Mesenchymal stem cell (in vitro differentiated cells and primary cell): ENCODE measurements around the gene MINDY3.
"Not testable (repeated sequence)": the region's sequence is repeated elsewhere in the genome, so short reads cannot be mapped to it uniquely, and the experiment has no call there.

ENCODE experiments used
- DNase-seq: peaks from one replicate; pipeline ENCODE4 v3.0.0-alpha.2; 2013
- H2AFZ ChIP-seq: one replicate; pipeline ENCODE4 v1.6.1; 2013; ENCODE audit warnings: low read depth, mild to moderate bottlenecking, control low read depth, inconsistent platforms, low read length, moderate library complexity
- H2AK5ac ChIP-seq: 2 replicates; pipeline ENCODE4 v1.6.1; 2013; ENCODE audit warnings: low read length, moderate library complexity, mild to moderate bottlenecking, inconsistent platforms; ENCODE audit not compliant: severe bottlenecking
- H2BK120ac ChIP-seq: one replicate; pipeline ENCODE4 v1.6.1; 2013; ENCODE audit warnings: low read depth, mild to moderate bottlenecking, inconsistent platforms, low read length, moderate library complexity
- H2BK12ac ChIP-seq, 2 experiments: one replicate each; pipeline ENCODE4 v1.6.1; 2013; ENCODE audit warnings: inconsistent platforms in 2 of 2, low read length in 2 of 2, mild to moderate bottlenecking in 2 of 2, moderate library complexity in 2 of 2, control low read depth in 1 of 2
- H2BK15ac ChIP-seq: one replicate; pipeline ENCODE4 v1.6.1; 2013; ENCODE audit warnings: mild to moderate bottlenecking, low read depth, inconsistent platforms; ENCODE audit not compliant: poor library complexity, severe bottlenecking
- H2BK5ac ChIP-seq: 2 replicates; pipeline ENCODE4 v1.6.1; 2013; ENCODE audit warnings: low read depth, mild to moderate bottlenecking, low read length, control low read depth, inconsistent platforms; ENCODE audit not compliant: poor library complexity, severe bottlenecking
- H3K14ac ChIP-seq, 2 experiments: one replicate each; pipeline ENCODE4 v1.6.1; 2013; ENCODE audit warnings: inconsistent platforms in 2 of 2, low read length in 2 of 2, control low read depth in 1 of 2, mild to moderate bottlenecking in 1 of 2, moderate library complexity in 1 of 2
- H3K18ac ChIP-seq, 2 experiments: one replicate each; pipeline ENCODE4 v1.6.1; 2013; ENCODE audit warnings: inconsistent platforms in 2 of 2, low read length in 2 of 2, control low read depth in 1 of 2, low read depth in 1 of 2, mild to moderate bottlenecking in 1 of 2
- H3K23ac ChIP-seq, 2 experiments: one replicate each; pipeline ENCODE4 v1.6.1; 2013; ENCODE audit warnings: inconsistent platforms in 2 of 2, low read length in 2 of 2, mild to moderate bottlenecking in 2 of 2, moderate library complexity in 2 of 2, control low read depth in 1 of 2
- H3K27ac ChIP-seq: 2 replicates; pipeline ENCODE4 v1.5.1; 2013; ENCODE audit warnings: mild to moderate bottlenecking, moderate library complexity, low read length, control low read depth, inconsistent platforms; ENCODE audit not compliant: poor library complexity, severe bottlenecking
- H3K27me3 ChIP-seq, 2 experiments: 2 replicates each; pipeline versions ENCODE4 v1.6.1 to v1.7.0; 2013; ENCODE audit warnings: low read length in 2 of 2, mild to moderate bottlenecking in 2 of 2, moderate library complexity in 2 of 2, control low read depth in 1 of 2, inconsistent platforms in 1 of 2; ENCODE audit not compliant: control insufficient read depth in 1 of 2, insufficient read depth in 1 of 2
- H3K36me3 ChIP-seq, 2 experiments: 2 replicates each; pipeline versions ENCODE4 v1.6.1 to v1.7.0; 2013; ENCODE audit warnings: low read length in 2 of 2, control low read depth in 1 of 2, inconsistent platforms in 1 of 2, low read depth in 1 of 2, mild to moderate bottlenecking in 1 of 2; ENCODE audit not compliant: insufficient read depth in 2 of 2, control insufficient read depth in 1 of 2
- H3K4ac ChIP-seq, 2 experiments: one replicate each; pipeline ENCODE4 v1.6.1; 2013; ENCODE audit warnings: inconsistent platforms in 2 of 2, low read length in 2 of 2, mild to moderate bottlenecking in 2 of 2, moderate library complexity in 2 of 2, control low read depth in 1 of 2, low read depth in 1 of 2
- H3K4me1 ChIP-seq: 2 replicates; pipeline ENCODE4 v1.6.1; 2013; ENCODE audit warnings: low read depth, low read length, control low read depth; ENCODE audit not compliant: control insufficient read depth, insufficient read depth
- H3K4me2 ChIP-seq: 2 replicates; pipeline ENCODE4 v1.6.1; 2013; ENCODE audit warnings: low read length, mild to moderate bottlenecking, inconsistent platforms; ENCODE audit not compliant: poor library complexity, severe bottlenecking
- H3K4me3 ChIP-seq, 2 experiments: 2 replicates each; pipeline versions ENCODE4 v1.5.1 to v1.7.0; 2013; ENCODE audit warnings: low read length in 2 of 2, mild to moderate bottlenecking in 2 of 2, control low read depth in 1 of 2, low read depth in 1 of 2; ENCODE audit not compliant: insufficient read depth in 1 of 2
- H3K79me1 ChIP-seq: replicated peaks from 2 replicates; pipeline ENCODE4 v1.6.1; 2013; ENCODE audit warnings: mild to moderate bottlenecking, control low read depth, low read length, inconsistent platforms; ENCODE audit not compliant: poor library complexity, severe bottlenecking
- H3K9ac ChIP-seq: 2 replicates; pipeline ENCODE4 v1.7.0; 2013; ENCODE audit warnings: mild to moderate bottlenecking, low read length, moderate library complexity
- H3K9me3 ChIP-seq: 2 replicates; pipeline ENCODE4 v1.7.0; 2013; ENCODE audit warnings: mild to moderate bottlenecking, low read length; ENCODE audit not compliant: control insufficient read depth
- H4K8ac ChIP-seq: one replicate; pipeline ENCODE4 v1.6.1; 2013; ENCODE audit warnings: inconsistent platforms, mild to moderate bottlenecking, low read length, moderate library complexity
- H4K91ac ChIP-seq: one replicate; pipeline ENCODE4 v1.6.1; 2013; ENCODE audit warnings: mild to moderate bottlenecking, low read length, inconsistent platforms
- WGBS: methylation state at CpG from one replicate; pipeline ENCODE4 v1.1.7; 2013; ENCODE audit warnings: mixed read lengths; 5-methylcytosine and 5-hydroxymethylcytosine counted together

MINDY3 gene

GRCh38 chr10:15853800-15854199, 6.5 kb downstream of the MINDY3 start:
- no peak overlapping the region for H3K27ac ChIP-seq

GRCh38 chr10:15852111-15852557, 8.2 kb downstream of the MINDY3 start:
- no peak overlapping the region for H3K27ac ChIP-seq
- no peak overlapping the region for H3K14ac ChIP-seq
- H2BK120ac ChIP-seq: no peak overlapping the region
- no peaks in the 10 kb centered on the region for H3K9me3 ChIP-seq
- no peak overlapping the region for H3K23ac ChIP-seq
- H2BK12ac ChIP-seq: no peak overlapping the region
- no peak overlapping the region for H2BK15ac ChIP-seq
- WGBS: 46% methylated on average over 2 of the region's 2 CpGs
- peak; percentile 83 for DNase-seq
- no peak overlapping the region for H3K18ac ChIP-seq
- no peak overlapping the region for H2AK5ac ChIP-seq
- no peak overlapping the region for H2BK5ac ChIP-seq
- H3K9ac ChIP-seq: no peak overlapping the region
- no peak overlapping the region for H4K8ac ChIP-seq
- H3K79me1 ChIP-seq: peaks cover 16% of the 10 kb centered on the region
- H3K4me3 ChIP-seq: no peak overlapping the region
- no peak overlapping the region for H3K4me2 ChIP-seq
- H4K91ac ChIP-seq: no peak overlapping the region
- peaks cover 0 to 15% of the 10 kb centered on the region in 2 experiments for H3K36me3 ChIP-seq
- H3K4ac ChIP-seq: no peak overlapping the region
- H2AFZ ChIP-seq: no peak overlapping the region
- H3K4me1 ChIP-seq: no peaks in the 10 kb centered on the region
- H3K27me3 ChIP-seq: no peaks in the 10 kb centered on the region

More at GRCh38 chr10:15853800-15854199, 6.5 kb downstream of the MINDY3 start:
- Histone ChIP-seq H2AFZ (no peak overlapping the region), H3K4me3 (no peak overlapping the region), H3K9ac (no peak overlapping the region), H4K91ac (no peak overlapping the region), H2BK5ac (no peak overlapping the region), H2BK120ac (no peak overlapping the region), H3K36me3 (peaks cover 0 to 8% of the 10 kb centered on the region in 2 experiments), H2BK12ac (no peak overlapping the region), H3K18ac (no peak overlapping the region), H3K23ac (no peak overlapping the region), H3K4ac (no peak overlapping the region), H4K8ac (no peak overlapping the region), H3K14ac (no peak overlapping the region), H2AK5ac (no peak overlapping the region), H3K4me2 (no peak overlapping the region), H3K79me1 (peaks cover 13% of the 10 kb centered on the region), H2BK15ac (no peak overlapping the region), H3K4me1 (no peaks in the 10 kb centered on the region), H3K27me3 (no peaks in the 10 kb centered on the region), H3K9me3 (no peaks in the 10 kb centered on the region)
- peak; percentile 20 for DNase-seq
- 88% methylated on average over 1 of the region's 4 CpGs for WGBS

- H3K9ac ChIP-seq, H2BK120ac ChIP-seq: not testable (repeated sequence)
- H3K79me1 ChIP-seq: peaks cover 13% of the 10 kb centered on the region
These were observed 9.8 kb downstream of the MINDY3 start for GRCh38 chr10:15850337-15850978.

GRCh38 chr10:15849316-15849715, 11.0 kb downstream of the MINDY3 start:
- Histone ChIP-seq H2BK120ac (no peak overlapping the region), H3K9me3 (no peaks in the 10 kb centered on the region), H2AFZ (no peak overlapping the region), H3K36me3 (peaks cover 0 to 17% of the 10 kb centered on the region in 2 experiments), H3K4ac (no peak overlapping the region), H4K8ac (no peak overlapping the region), H2BK15ac (no peak overlapping the region), H2BK5ac (no peak overlapping the region), H3K4me3 (no peak overlapping the region), H3K14ac (no peak overlapping the region), H3K27ac (no peak overlapping the region), H3K4me2 (no peak overlapping the region), H3K27me3 (no peaks in the 10 kb centered on the region), H2AK5ac (no peak overlapping the region), H3K79me1 (peaks cover 15% of the 10 kb centered on the region), H3K23ac (no peak overlapping the region), H3K9ac (no peak overlapping the region), H3K4me1 (no peaks in the 10 kb centered on the region), H4K91ac (no peak overlapping the region), H2BK12ac (no peak overlapping the region), H3K18ac (no peak overlapping the region)
- DNase-seq: no peak
- 100% methylated on average over 2 of the region's 4 CpGs for WGBS

More at GRCh38 chr10:15850337-15850978, 9.8 kb downstream of the MINDY3 start:
- not testable (repeated sequence) for H3K4me1 ChIP-seq, H2BK5ac ChIP-seq, H4K91ac ChIP-seq, H3K9me3 ChIP-seq, H3K27me3 ChIP-seq, H2AK5ac ChIP-seq, H3K27ac ChIP-seq, H3K23ac ChIP-seq, H3K14ac ChIP-seq, H2AFZ ChIP-seq, H4K8ac ChIP-seq, H2BK12ac ChIP-seq, H2BK15ac ChIP-seq, H3K4ac ChIP-seq, H3K18ac ChIP-seq, DNase-seq, H3K4me3 ChIP-seq, H3K4me2 ChIP-seq
- 94% methylated on average over 9 of the region's 9 CpGs for WGBS
- peaks cover 0 to 17% of the 10 kb centered on the region in 2 experiments for H3K36me3 ChIP-seq
